Effector memory CD8-positive, alpha-beta T cell (primary cell): ENCODE results near the gene PFAS.
"Not testable (repeated sequence)": the region's sequence is repeated elsewhere in the genome, so short reads cannot be mapped to it uniquely, and the experiment has no call there.

Experiments
- ATAC-seq: fragments of 150-1000 bp; cut with Tn5 transposase; replicated peaks from 2 replicates; pipeline ENCODE4 v1.10.0; 2021; ENCODE audit warnings: mild to moderate bottlenecking, moderate library complexity
- DNase-seq, 3 experiments: peaks; one replicate each; pipeline ENCODE4 v3.0.0; 2021
- H3K27ac Mint-ChIP-seq, 2 donors: one replicate each; pipeline ENCODE4 v1.8.0; 2022; ENCODE audit warnings: mild to moderate bottlenecking in 2 of 2, mixed read lengths in 2 of 2, moderate library complexity in 2 of 2
- H3K27me3 Mint-ChIP-seq, 2 donors: one replicate each; pipeline ENCODE4 v1.8.0; 2022; ENCODE audit warnings: mixed read lengths in 2 of 2
- H3K36me3 Mint-ChIP-seq: one replicate; pipeline ENCODE4 v1.8.0; 2022; ENCODE audit warnings: mild to moderate bottlenecking, moderate library complexity, mixed read lengths; ENCODE audit not compliant: insufficient read depth
- H3K4me1 Mint-ChIP-seq, 2 donors: one replicate each; pipeline ENCODE4 v1.8.0; 2022; ENCODE audit warnings: low read depth in 2 of 2, mixed read lengths in 2 of 2
- H3K4me3 Mint-ChIP-seq, 2 donors: one replicate each; pipeline ENCODE4 v1.8.0; 2022; ENCODE audit warnings: mild to moderate bottlenecking in 2 of 2, mixed read lengths in 2 of 2, moderate library complexity in 2 of 2
- H3K9me3 Mint-ChIP-seq, 2 donors: one replicate each; pipeline ENCODE4 v1.8.0; 2022; ENCODE audit warnings: mixed read lengths in 2 of 2

PFAS gene

GRCh38 chr17:8237175-8237574, 11.9 kb upstream of the PFAS start:
- ATAC-seq, result no peak
- Mint-ChIP-seq H3K27me3 (no peaks in the 10 kb centered on the region), H3K36me3 (peaks cover 93% of the 10 kb centered on the region), H3K9me3 (no peaks in the 10 kb centered on the region), H3K4me1 (peaks cover 10 to 20% of the 10 kb centered on the region in 2 donors), H3K4me3 (no peak overlapping the region), H3K27ac (no peak overlapping the region)
- DNase-seq, result no peak

GRCh38 chr17:8237886-8238285, 11.2 kb upstream of the PFAS start:
- no peak overlapping the region for H3K4me3 Mint-ChIP-seq
- ATAC-seq, result no peak
- no peaks in the 10 kb centered on the region for H3K27me3 Mint-ChIP-seq
- H3K9me3 Mint-ChIP-seq, result no peaks in the 10 kb centered on the region
- H3K4me1 Mint-ChIP-seq, result peaks cover 15 to 25% of the 10 kb centered on the region in 2 donors
- peaks cover 89% of the 10 kb centered on the region for H3K36me3 Mint-ChIP-seq
- no peak for DNase-seq
- no peak overlapping the region for H3K27ac Mint-ChIP-seq

GRCh38 chr17:8243827-8244226, 5.3 kb upstream of the PFAS start:
- no peaks in the 10 kb centered on the region for H3K9me3 Mint-ChIP-seq
- peak overlapping the region in 1 of 2 donors; percentile 32 for H3K27ac Mint-ChIP-seq
- H3K36me3 Mint-ChIP-seq, result peaks cover 73% of the 10 kb centered on the region
- ATAC-seq (no peak), DNase-seq (no peak)
- H3K4me3 Mint-ChIP-seq, result peak overlapping the region; percentile 17 to 53
- no peaks in the 10 kb centered on the region for H3K27me3 Mint-ChIP-seq
- peaks cover 40 to 51% of the 10 kb centered on the region in 2 donors for H3K4me1 Mint-ChIP-seq

GRCh38 chr17:8244768-8245167, 4.3 kb upstream of the PFAS start:
- no peak for ATAC-seq
- peak overlapping the region; percentile 53 to 96 for H3K4me3 Mint-ChIP-seq
- H3K27me3 Mint-ChIP-seq, result no peaks in the 10 kb centered on the region
- DNase-seq, result no peak
- H3K27ac Mint-ChIP-seq, result peak overlapping the region in 1 of 2 donors; percentile 32
- peaks cover 44 to 60% of the 10 kb centered on the region in 2 donors for H3K4me1 Mint-ChIP-seq
- H3K36me3 Mint-ChIP-seq, result peaks cover 71% of the 10 kb centered on the region
- H3K9me3 Mint-ChIP-seq, result no peaks in the 10 kb centered on the region

- Mint-ChIP-seq H3K27me3 (no peaks in the 10 kb centered on the region), H3K4me3 (peak overlapping the region; percentile 96 to 100), H3K9me3 (no peaks in the 10 kb centered on the region), H3K4me1 (peaks cover 34 to 49% of the 10 kb centered on the region in 2 donors), H3K27ac (peak overlapping the region; percentile 96 to 99), H3K36me3 (peaks cover 39% of the 10 kb centered on the region)
- DNase-seq, result no peak
- no peak for ATAC-seq
These were observed 772 bp downstream of the PFAS start for GRCh38 chr17:8249621-8250500.

GRCh38 chr17:8251411-8251810, 2.3 kb downstream of the PFAS start:
- peaks cover 38% of the 10 kb centered on the region for H3K36me3 Mint-ChIP-seq
- not testable (repeated sequence) for H3K27ac Mint-ChIP-seq, H3K27me3 Mint-ChIP-seq, ATAC-seq, DNase-seq, H3K4me3 Mint-ChIP-seq, H3K9me3 Mint-ChIP-seq
- H3K4me1 Mint-ChIP-seq, result peaks cover 23 to 33% of the 10 kb centered on the region in 2 donors

- Mint-ChIP-seq H3K9me3 (no peaks in the 10 kb centered on the region), H3K4me1 (peaks cover 11 to 19% of the 10 kb centered on the region in 2 donors), H3K4me3 (no peak overlapping the region), H3K27ac (no peak overlapping the region), H3K36me3 (peaks cover 21% of the 10 kb centered on the region), H3K27me3 (no peaks in the 10 kb centered on the region)
- ATAC-seq, result no peak
- DNase-seq, result no peak
These were observed 4.7 kb downstream of the PFAS start for GRCh38 chr17:8253801-8254200.

- H3K36me3 Mint-ChIP-seq, result peaks cover 14% of the 10 kb centered on the region
- no peak overlapping the region for H3K27ac Mint-ChIP-seq
- no peak overlapping the region for H3K4me3 Mint-ChIP-seq
- no peak for DNase-seq
- peaks cover 5 to 8% of the 10 kb centered on the region in 2 donors for H3K4me1 Mint-ChIP-seq
- H3K9me3 Mint-ChIP-seq, result no peaks in the 10 kb centered on the region
- ATAC-seq, result no peak
- no peaks in the 10 kb centered on the region for H3K27me3 Mint-ChIP-seq
These were observed 5.8 kb downstream of the PFAS start for GRCh38 chr17:8254881-8255280.

GRCh38 chr17:8255499-8255898, 6.4 kb downstream of the PFAS start:
- ATAC-seq (no peak), DNase-seq (no peak)
- Mint-ChIP-seq H3K36me3 (peaks cover 14% of the 10 kb centered on the region), H3K9me3 (no peaks in the 10 kb centered on the region), H3K27ac (no peak overlapping the region), H3K27me3 (no peaks in the 10 kb centered on the region), H3K4me3 (no peak overlapping the region), H3K4me1 (peaks cover 0 to 2% of the 10 kb centered on the region in 2 donors)

- Mint-ChIP-seq H3K4me3 (no peak overlapping the region), H3K27ac (no peak overlapping the region), H3K9me3 (no peaks in the 10 kb centered on the region), H3K4me1 (no peaks in the 10 kb centered on the region), H3K36me3 (peaks cover 14% of the 10 kb centered on the region), H3K27me3 (no peaks in the 10 kb centered on the region)
- ATAC-seq, result no peak
- no peak for DNase-seq
These were observed 7.2 kb downstream of the PFAS start for GRCh38 chr17:8256291-8256690.

GRCh38 chr17:8256691-8257090, 7.6 kb downstream of the PFAS start:
- no peaks in the 10 kb centered on the region for H3K4me1 Mint-ChIP-seq
- DNase-seq (no peak), ATAC-seq (no peak)
- H3K9me3 Mint-ChIP-seq, result no peaks in the 10 kb centered on the region
- H3K27ac Mint-ChIP-seq, result no peak overlapping the region
- H3K27me3 Mint-ChIP-seq, result no peaks in the 10 kb centered on the region
- no peak overlapping the region for H3K4me3 Mint-ChIP-seq
- peaks cover 14% of the 10 kb centered on the region for H3K36me3 Mint-ChIP-seq

GRCh38 chr17:8257801-8258200, 8.7 kb downstream of the PFAS start:
- no peak overlapping the region for H3K27ac Mint-ChIP-seq
- ATAC-seq (no peak), DNase-seq (no peak)
- H3K9me3 Mint-ChIP-seq, result no peaks in the 10 kb centered on the region
- H3K36me3 Mint-ChIP-seq, result peaks cover 14% of the 10 kb centered on the region
- H3K4me1 Mint-ChIP-seq, result no peaks in the 10 kb centered on the region
- no peak overlapping the region for H3K4me3 Mint-ChIP-seq
- no peaks in the 10 kb centered on the region for H3K27me3 Mint-ChIP-seq

GRCh38 chr17:8264320-8264719, 15.2 kb downstream of the PFAS start:
- H3K9me3 Mint-ChIP-seq, result no peaks in the 10 kb centered on the region
- no peak for DNase-seq
- H3K4me3 Mint-ChIP-seq, result no peak overlapping the region
- ATAC-seq, result no peak
- no peaks in the 10 kb centered on the region for H3K4me1 Mint-ChIP-seq
- no peaks in the 10 kb centered on the region for H3K27me3 Mint-ChIP-seq
- peak overlapping the region in 1 of 2 donors; percentile 59 for H3K27ac Mint-ChIP-seq
- H3K36me3 Mint-ChIP-seq, result peaks cover 3% of the 10 kb centered on the region

GRCh38 chr17:8264836-8265542, 15.9 kb downstream of the PFAS start:
- H3K36me3 Mint-ChIP-seq, result peaks cover 5% of the 10 kb centered on the region
- ATAC-seq, result no peak
- H3K4me3 Mint-ChIP-seq, result no peak overlapping the region
- no peaks in the 10 kb centered on the region for H3K9me3 Mint-ChIP-seq
- H3K4me1 Mint-ChIP-seq, result no peaks in the 10 kb centered on the region
- no peak for DNase-seq
- H3K27ac Mint-ChIP-seq, result peak overlapping the region in 1 of 2 donors; percentile 59
- no peaks in the 10 kb centered on the region for H3K27me3 Mint-ChIP-seq
